K562 (cell line): ENCODE results near the gene CD52. TPM values are rescaled to one million over a fixed set of nuclear protein-coding genes. Genes with fewer than 3 reads are reported as not detected.

ENCODE experiments used
- FOXM1 ChIP-seq, 2 experiments: fragments of 450-650 bp in 1 of 2; sonication (generic) in 1 of 2; formaldehyde crosslinking in 1 of 2; IDR thresholded peaks; 2 replicates each; pipeline versions ENCODE4 v1.6.1 to v1.9.0; 2017 to 2022; ENCODE audit warnings: low read depth in 2 of 2, mild to moderate bottlenecking in 2 of 2, missing genetic modification reagents in 1 of 2, moderate library complexity in 1 of 2
- IRF9 ChIP-seq: fragments of 450-650 bp; IDR thresholded peaks from 2 replicates; pipeline ENCODE4 v1.6.1; 2016; ENCODE audit warnings: missing biosample characterization, missing genetic modification characterization
- NCOA6 ChIP-seq: fragments of 450-650 bp; IDR thresholded peaks from 2 replicates; pipeline ENCODE4 v1.6.1; 2017; ENCODE audit warnings: mild to moderate bottlenecking
- NR2F6 ChIP-seq: fragments of 450-650 bp; formaldehyde crosslinking; IDR thresholded peaks from 2 replicates; pipeline ENCODE4 v1.4.0; 2020; ENCODE audit warnings: mild to moderate bottlenecking
- NR3C1 ChIP-seq: sonication (generic); formaldehyde crosslinking; IDR thresholded peaks from 2 replicates; pipeline ENCODE4 v1.8.1; 2022; ENCODE audit warnings: missing genetic modification reagents
- RHOXF2B ChIP-seq: fragments of 250-450 bp; sonication (Bioruptor Pico); conservative IDR thresholded peaks from 2 replicates; pipeline ENCODE4 v1.5.1; 2021
- SAP30 ChIP-seq: fragments of 200-600 bp; sonication (generic); IDR thresholded peaks from 2 replicates; pipeline ENCODE4 v1.6.1; 2012; ENCODE audit warnings: borderline replicate concordance, low read depth, mild to moderate bottlenecking, moderate library complexity, low read length, control low read depth, inconsistent platforms; ENCODE audit not compliant: insufficient read depth, poor library complexity, severe bottlenecking
- SMARCC2 ChIP-seq: fragments of 450-650 bp; IDR thresholded peaks from 2 replicates; pipeline ENCODE4 v1.6.1; 2017; ENCODE audit warnings: antibody characterized with exemption, moderate library complexity, mild to moderate bottlenecking, low read depth
- SREBF2 ChIP-seq: sonication (generic); formaldehyde crosslinking; IDR thresholded peaks from 2 replicates; pipeline ENCODE4 v1.4.0; 2020; ENCODE audit warnings: mild to moderate bottlenecking, missing genetic modification reagents
- SRF ChIP-seq, 2 experiments: fragments of 250-450, 450-650 bp in 1 of 2; sonication (Bioruptor Pico) in 1 of 2; sonication (generic) in 1 of 2; formaldehyde crosslinking; IDR thresholded peaks; 2 replicates each; pipeline versions ENCODE4 v1.5.0 to v1.5.1; 2020 to 2022; ENCODE audit warnings: mild to moderate bottlenecking in 1 of 2, missing genetic modification reagents in 1 of 2
- SRSF7 ChIP-seq: fragments of 200-400 bp; formaldehyde crosslinking; optimal IDR thresholded peaks from 2 replicates; pipeline ENCODE3; 2017; ENCODE audit warnings: mild to moderate bottlenecking, low read depth, low read length
- TBP ChIP-seq: optimal IDR thresholded peaks from 2 replicates; pipeline ENCODE3; 2011; ENCODE audit warnings: low read depth, low read length, improper control_type of control experiment
- TFE3 ChIP-seq: fragments of 450-650 bp; formaldehyde crosslinking; IDR thresholded peaks from 2 replicates; pipeline ENCODE4 v1.4.0; 2020; ENCODE audit warnings: mild to moderate bottlenecking, mixed read lengths
- THAP12 ChIP-seq: fragments of 250-450 bp; sonication (Bioruptor Pico); IDR thresholded peaks from 2 replicates; pipeline ENCODE4 v1.9.0; 2021; ENCODE audit warnings: mild to moderate bottlenecking, inconsistent platforms
- polyA plus RNA-seq, 8 experiments: library from polyadenylated mRNA; depleted of rRNA in 4 of 8; stranded (reverse) in 5 of 8; unstranded in 3 of 8; fragments of >200 nt; fragmentation: Nextera tagmentation in 2 of 8; fragmentation: Illumina TruSeq in 1 of 8; extraction: Ambion mirVana in 2 of 8; extraction: Trizol in 1 of 8; gene quantifications; 2 replicates each; pipeline versions ENCODE4 v1.2.1 to v1.2.3, GENCODE V29; 2011 to 2014; ENCODE audit warnings: inconsistent platforms in 1 of 8, missing spikeins in 1 of 8
- total RNA-seq, 7 experiments: library from RNA; depleted of rRNA in 6 of 7; stranded (reverse); fragments of >200 nt in 6 of 7; fragmentation: Illumina TruSeq in 2 of 7; extraction: Trizol in 2 of 7; gene quantifications; 2 replicates each; pipeline versions ENCODE4 v1.2.1 to v1.2.3, GENCODE V29; 2011 to 2021; ENCODE audit warnings: low replicate concordance in 1 of 7
- TF ChIP-seq, protein P1 (sequence below): fragments of 450-650 bp; IDR thresholded peaks from one replicate; pipeline ENCODE4 v1.6.1; 2018; ENCODE audit warnings: mild to moderate bottlenecking, moderate library complexity; ENCODE audit not compliant: partially characterized antibody
- TF ChIP-seq, protein P2 (sequence below): fragments of 250-450 bp; sonication (Bioruptor Pico); IDR thresholded peaks from 2 replicates; pipeline ENCODE4 v1.8.0; 2022; ENCODE audit warnings: inconsistent platforms

The CD52 gene
- total and polyA plus RNA-seq, 9 of the 15 experiments (the other 6 are each of a cell fraction or from before 2014, with no cell fraction given) = 34.9 to 488 (median 173) TPM

DNA sequence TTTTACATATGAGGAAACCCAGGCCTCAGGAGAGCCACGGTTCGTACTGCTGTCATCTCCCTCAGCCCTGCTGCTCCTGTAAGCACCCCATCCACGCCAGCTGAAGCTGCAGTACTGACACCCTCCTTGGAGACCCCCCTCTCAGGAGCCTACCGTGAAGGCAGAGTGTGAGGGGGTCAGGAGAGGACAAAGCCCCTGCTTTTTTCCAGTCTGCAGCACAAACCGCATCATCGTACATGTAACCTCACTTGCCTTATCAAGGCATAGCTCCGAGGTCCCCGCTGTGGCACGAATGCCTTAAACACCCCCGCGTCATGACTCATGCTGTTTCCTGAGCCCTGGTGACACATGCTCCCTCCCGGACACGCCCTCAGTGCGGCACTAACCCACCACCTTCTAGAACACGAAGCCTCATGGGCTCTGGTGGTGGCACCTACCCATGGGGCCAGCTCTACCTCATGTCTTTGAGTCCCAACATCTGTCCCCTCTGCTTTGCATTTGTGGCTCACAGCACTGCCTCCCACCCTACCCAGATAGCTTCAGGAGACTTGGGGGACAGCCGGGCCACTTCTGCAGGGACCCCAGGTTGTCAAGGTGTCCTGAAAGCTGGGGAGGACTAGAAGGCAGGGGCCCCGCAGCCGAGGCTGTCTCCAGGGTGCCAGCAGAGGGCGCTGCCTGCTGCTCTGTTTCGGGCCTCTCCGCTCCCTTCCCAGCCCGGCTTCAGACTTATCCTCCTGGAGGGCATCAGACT lies 33.0 kb upstream of the CD52 start (continued):
- TF ChIP-seq THAP12 = no peak
- 0 out of 2 replicates have a peak, but pooled peaks have one; percentile 56 for TF ChIP-seq NR2F6 (CRISPR knock-in tag)
- TF ChIP-seq SREBF2 (CRISPR knock-in tag) = no peak
- no peak for TF ChIP-seq TFE3 (CRISPR knock-in tag)
- TF ChIP-seq FOXM1 (IDR thresholded peaks at IDR 0.05; ENCODE audit: low read depth) = no peak
- TF ChIP-seq FOXM1 (CRISPR knock-in tag; IDR thresholded peaks at IDR 0.05; ENCODE audit: low read depth) = no peak; the same call in 1 of the 2 replicates
- TF ChIP-seq NR3C1 (CRISPR knock-in tag) = no peak
- TF ChIP-seq, protein P1, sequence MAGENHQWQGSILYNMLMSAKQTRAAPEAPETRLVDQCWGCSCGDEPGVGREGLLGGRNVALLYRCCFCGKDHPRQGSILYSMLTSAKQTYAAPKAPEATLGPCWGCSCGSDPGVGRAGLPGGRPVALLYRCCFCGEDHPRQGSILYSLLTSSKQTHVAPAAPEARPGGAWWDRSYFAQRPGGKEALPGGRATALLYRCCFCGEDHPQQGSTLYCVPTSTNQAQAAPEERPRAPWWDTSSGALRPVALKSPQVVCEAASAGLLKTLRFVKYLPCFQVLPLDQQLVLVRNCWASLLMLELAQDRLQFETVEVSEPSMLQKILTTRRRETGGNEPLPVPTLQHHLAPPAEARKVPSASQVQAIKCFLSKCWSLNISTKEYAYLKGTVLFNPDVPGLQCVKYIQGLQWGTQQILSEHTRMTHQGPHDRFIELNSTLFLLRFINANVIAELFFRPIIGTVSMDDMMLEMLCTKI = no peak
- TF ChIP-seq, protein P2, sequence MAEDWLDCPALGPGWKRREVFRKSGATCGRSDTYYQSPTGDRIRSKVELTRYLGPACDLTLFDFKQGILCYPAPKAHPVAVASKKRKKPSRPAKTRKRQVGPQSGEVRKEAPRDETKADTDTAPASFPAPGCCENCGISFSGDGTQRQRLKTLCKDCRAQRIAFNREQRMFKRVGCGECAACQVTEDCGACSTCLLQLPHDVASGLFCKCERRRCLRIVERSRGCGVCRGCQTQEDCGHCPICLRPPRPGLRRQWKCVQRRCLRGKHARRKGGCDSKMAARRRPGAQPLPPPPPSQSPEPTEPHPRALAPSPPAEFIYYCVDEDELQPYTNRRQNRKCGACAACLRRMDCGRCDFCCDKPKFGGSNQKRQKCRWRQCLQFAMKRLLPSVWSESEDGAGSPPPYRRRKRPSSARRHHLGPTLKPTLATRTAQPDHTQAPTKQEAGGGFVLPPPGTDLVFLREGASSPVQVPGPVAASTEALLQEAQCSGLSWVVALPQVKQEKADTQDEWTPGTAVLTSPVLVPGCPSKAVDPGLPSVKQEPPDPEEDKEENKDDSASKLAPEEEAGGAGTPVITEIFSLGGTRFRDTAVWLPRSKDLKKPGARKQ = no peak; the same call in 1 of the 2 replicates
- TF ChIP-seq RHOXF2B (CRISPR knock-in tag) = no peak
- TF ChIP-seq SRSF7 = no peak
- no peak for TF ChIP-seq IRF9 (tag)
- peak; percentile 96 for TF ChIP-seq SMARCC2
- TF ChIP-seq SAP30 = no peak
- TF ChIP-seq NCOA6 = no peak
- TF ChIP-seq TBP = no peak
- peak in 1 of 2 experiments; percentile 94; a peak in 2 of 4 replicates for TF ChIP-seq SRF (CRISPR knock-in tag; IDR thresholded peaks at IDR 0.05)
